Hepatocyte (in vitro differentiated cells): ENCODE results near the gene SPON1.

Experiments
- CTCF ChIP-seq: fragments of 200-600 bp; sonication (generic); IDR thresholded peaks from 2 replicates; pipeline ENCODE4 v1.5.1; 2016; ENCODE audit warnings: antibody characterized with exemption, mild to moderate bottlenecking; ENCODE audit not compliant: poor library complexity
- EZH2 ChIP-seq: fragments of 200-600 bp; sonication (generic); IDR thresholded peaks from 2 replicates; pipeline ENCODE4 v1.6.1; 2016; ENCODE audit warnings: antibody characterized with exemption, mild to moderate bottlenecking, borderline replicate concordance

DNA sequence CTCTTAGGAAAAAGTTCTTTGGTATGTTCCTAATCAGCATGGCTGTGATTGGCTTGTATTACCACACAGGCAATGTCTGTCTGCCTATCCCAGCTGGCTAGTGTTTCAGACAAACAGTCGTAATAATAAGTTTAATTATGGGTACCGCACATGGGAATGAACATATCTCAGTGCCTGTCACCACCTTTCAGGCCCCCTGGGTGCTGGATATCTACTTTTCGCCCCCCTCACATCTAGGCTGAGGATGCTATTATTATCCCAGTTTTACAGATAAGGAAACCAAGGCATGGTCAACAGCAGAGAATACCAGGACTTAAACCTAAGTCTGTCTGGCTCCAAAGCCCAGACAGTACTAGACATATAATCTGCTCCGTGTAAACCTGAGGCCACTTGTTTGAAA is 174.8 kb downstream of the SPON1 start:
- TF ChIP-seq EZH2 = no peak
- no peak for TF ChIP-seq CTCF
